HEK293 (cell line): ENCODE results near the gene TOM1.

Experiments used
- AEBP2 ChIP-seq: fragments of 450-650 bp; formaldehyde crosslinking; IDR thresholded peaks from 2 replicates; pipeline ENCODE4 v1.5.1; 2016; ENCODE audit warnings: missing biosample characterization, missing genetic modification characterization, borderline replicate concordance
- KLF1 ChIP-seq: fragments of 450-650 bp; formaldehyde crosslinking; IDR thresholded peaks from 2 replicates; pipeline ENCODE4 v1.5.1; 2016; ENCODE audit warnings: missing biosample characterization, missing genetic modification characterization
- KLF16 ChIP-seq: fragments of 450-650 bp; formaldehyde crosslinking; IDR thresholded peaks from 2 replicates; pipeline ENCODE4 v1.5.1; 2017; ENCODE audit warnings: missing biosample characterization, missing genetic modification characterization
- KLF7 ChIP-seq: fragments of 450-650 bp; formaldehyde crosslinking; IDR thresholded peaks from 2 replicates; pipeline ENCODE4 v1.5.1; 2016; ENCODE audit warnings: missing biosample characterization, missing genetic modification characterization, borderline replicate concordance
- OVOL3 ChIP-seq: fragments of 450-650 bp; formaldehyde crosslinking; IDR thresholded peaks from 2 replicates; pipeline ENCODE4 v1.5.1; 2016; ENCODE audit warnings: missing biosample characterization, missing genetic modification characterization
- PATZ1 ChIP-seq: fragments of 450-650 bp; formaldehyde crosslinking; IDR thresholded peaks from 2 replicates; pipeline ENCODE4 v1.5.1; 2016; ENCODE audit warnings: missing biosample characterization, missing genetic modification characterization
- PRDM1 ChIP-seq: fragments of 450-650 bp; formaldehyde crosslinking; IDR thresholded peaks from 2 replicates; pipeline ENCODE4; 2016; ENCODE audit warnings: missing biosample characterization, missing genetic modification characterization
- PRDM2 ChIP-seq: fragments of 450-650 bp; formaldehyde crosslinking; IDR thresholded peaks from 2 replicates; pipeline ENCODE4 v1.5.1; 2016; ENCODE audit warnings: missing biosample characterization, missing genetic modification characterization, borderline replicate concordance
- SCRT1 ChIP-seq: fragments of 450-650 bp; formaldehyde crosslinking; IDR thresholded peaks from 2 replicates; pipeline ENCODE4 v1.5.1; 2016; ENCODE audit warnings: missing biosample characterization, missing genetic modification characterization, borderline replicate concordance
- SCRT2 ChIP-seq: fragments of 450-650 bp; formaldehyde crosslinking; IDR thresholded peaks from 2 replicates; pipeline ENCODE4 v1.5.1; 2016; ENCODE audit warnings: missing biosample characterization, missing genetic modification characterization
- SETDB1 ChIP-seq: IDR thresholded peaks from one replicate; pipeline ENCODE4 v1.6.1; 2017; ENCODE audit warnings: mild to moderate bottlenecking, low read length, moderate library complexity, mixed read lengths; ENCODE audit not compliant: insufficient read length
- ZBTB6 ChIP-seq: fragments of 450-650 bp; formaldehyde crosslinking; IDR thresholded peaks from 2 replicates; pipeline ENCODE4 v1.5.1; 2017; ENCODE audit warnings: missing biosample characterization, missing genetic modification characterization
- ZFP3 ChIP-seq: fragments of 450-650 bp; formaldehyde crosslinking; IDR thresholded peaks from 2 replicates; pipeline ENCODE4 v1.5.1; 2016; ENCODE audit warnings: low read depth, missing biosample characterization, missing genetic modification characterization
- ZNF112 ChIP-seq: fragments of 450-650 bp; formaldehyde crosslinking; IDR thresholded peaks from 2 replicates; pipeline ENCODE4 v1.5.0; 2017; ENCODE audit warnings: missing biosample characterization, missing genetic modification characterization
- ZNF138 ChIP-seq: fragments of 450-650 bp; formaldehyde crosslinking; IDR thresholded peaks from 2 replicates; pipeline ENCODE4 v1.5.1; 2016; ENCODE audit warnings: missing biosample characterization, missing genetic modification characterization, borderline replicate concordance
- ZNF157 ChIP-seq: fragments of 450-650 bp; formaldehyde crosslinking; IDR thresholded peaks from 2 replicates; pipeline ENCODE4 v1.5.1; 2016; ENCODE audit warnings: missing biosample characterization, missing genetic modification characterization
- ZNF239 ChIP-seq: fragments of 450-650 bp; formaldehyde crosslinking; IDR thresholded peaks from 2 replicates; pipeline ENCODE4 v1.5.1; 2016; ENCODE audit warnings: missing biosample characterization, missing genetic modification characterization
- ZNF404 ChIP-seq: fragments of 450-650 bp; formaldehyde crosslinking; IDR thresholded peaks from 2 replicates; pipeline ENCODE4 v1.5.1; 2017; ENCODE audit warnings: missing biosample characterization, missing genetic modification characterization
- ZNF501 ChIP-seq: fragments of 450-650 bp; formaldehyde crosslinking; IDR thresholded peaks from 2 replicates; pipeline ENCODE4 v1.5.1; 2016; ENCODE audit warnings: missing biosample characterization, missing genetic modification characterization
- ZNF529 ChIP-seq: fragments of 450-650 bp; formaldehyde crosslinking; IDR thresholded peaks from 2 replicates; pipeline ENCODE4 v1.5.1; 2017; ENCODE audit warnings: missing genetic modification characterization, missing biosample characterization; ENCODE audit not compliant: insufficient replicate concordance
- ZNF530 ChIP-seq: fragments of 450-650 bp; formaldehyde crosslinking; IDR thresholded peaks from 2 replicates; pipeline ENCODE4 v1.5.1; 2016; ENCODE audit warnings: low read depth, missing biosample characterization, missing genetic modification characterization
- ZNF555 ChIP-seq: fragments of 450-650 bp; formaldehyde crosslinking; conservative IDR thresholded peaks from 2 replicates; pipeline ENCODE4 v1.5.1; 2017; ENCODE audit warnings: missing biosample characterization, mild to moderate bottlenecking, missing genetic modification characterization, inconsistent platforms
- ZNF596 ChIP-seq: fragments of 450-650 bp; IDR thresholded peaks from 2 replicates; pipeline ENCODE4 v1.5.0; 2018; ENCODE audit warnings: missing biosample characterization, mild to moderate bottlenecking, missing genetic modification characterization, moderate library complexity
- ZNF626 ChIP-seq: fragments of 450-650 bp; sonication (Bioruptor Pico); formaldehyde crosslinking; IDR thresholded peaks from 2 replicates; pipeline ENCODE4 v1.5.1; 2018; ENCODE audit warnings: missing biosample characterization, missing genetic modification characterization, inconsistent platforms
- ZNF660 ChIP-seq: fragments of 450-650 bp; IDR thresholded peaks from 2 replicates; pipeline ENCODE4 v1.5.1; 2018; ENCODE audit warnings: missing biosample characterization, mild to moderate bottlenecking, missing genetic modification characterization
- ZNF704 ChIP-seq: fragments of 450-650 bp; formaldehyde crosslinking; IDR thresholded peaks from 2 replicates; pipeline ENCODE4 v1.5.1; 2016; ENCODE audit warnings: missing biosample characterization, missing genetic modification characterization
- ZNF776 ChIP-seq: fragments of 450-650 bp; formaldehyde crosslinking; IDR thresholded peaks from 2 replicates; pipeline ENCODE4 v1.5.0; 2017; ENCODE audit warnings: missing biosample characterization, missing genetic modification characterization, borderline replicate concordance
- ZNF843 ChIP-seq: fragments of 450-650 bp; formaldehyde crosslinking; IDR thresholded peaks from 2 replicates; pipeline ENCODE4 v1.5.1; 2016; ENCODE audit warnings: missing biosample characterization, missing genetic modification characterization
- ZSCAN23 ChIP-seq: fragments of 450-650 bp; formaldehyde crosslinking; IDR thresholded peaks from 2 replicates; pipeline ENCODE4 v1.5.1; 2016; ENCODE audit warnings: missing biosample characterization, missing genetic modification characterization

The TOM1 gene

GRCh38 chr22:35376728-35377472 lies 77.2 kb downstream of the TOM1 start (continued):
- TF ChIP-seq AEBP2 (tag by site-specific recombination) (no peak), ZFP3 (no peak), SCRT1 (no peak), ZNF776 (tag by site-specific recombination) (no peak), ZNF555 (no peak), ZNF112 (tag by site-specific recombination) (no peak), KLF16 (tag by site-specific recombination) (no peak), PRDM1 (tag by site-specific recombination) (peak; percentile 84), SETDB1 (no peak), ZNF138 (no peak), ZBTB6 (no peak), PRDM2 (tag by site-specific recombination) (no peak), KLF1 (peak; percentile 36; the same call in 1 of the 2 replicates), ZNF596 (tag by site-specific recombination) (no peak), ZNF530 (tag by site-specific recombination) (no peak), SCRT2 (tag by site-specific recombination) (no peak), ZNF501 (no peak), ZNF157 (tag by site-specific recombination) (peak; percentile 62; the same call in 1 of the 2 replicates), OVOL3 (tag by site-specific recombination) (0 out of 2 replicates have a peak, but pooled peaks have one; percentile 48), ZSCAN23 (tag by site-specific recombination) (no peak), ZNF239 (no peak), ZNF626 (tag by site-specific recombination) (no peak), KLF7 (tag by site-specific recombination) (no peak), ZNF704 (tag by site-specific recombination) (no peak), PATZ1 (tag by site-specific recombination) (peak; percentile 75), ZNF660 (tag by site-specific recombination) (0 out of 2 replicates have a peak, but pooled peaks have one; percentile 59), ZNF404 (tag by site-specific recombination) (no peak), ZNF843 (no peak), ZNF529 (tag by site-specific recombination) (no peak)
